Panc1 (cell line): ENCODE results near the gene HBA1. TPM values are rescaled to one million over a fixed set of nuclear protein-coding genes. Genes with fewer than 3 reads are reported as not detected.

Experiments
- ATAC-seq: fragments of 200-7000 bp; cut with Tn5 transposase; 2 replicates; pipeline ENCODE4 v1.9.1; 2020; ENCODE audit warnings: mild to moderate bottlenecking, moderate library complexity
- BruUV-seq: library from RNA; stranded (reverse); fragments of 400-500 nt; replicated peaks from 2 replicates; lab custom pipeline; 2021; lab: Mats Ljungman, UMichigan
- CTCF ChIA-PET: fragments of 300-600 bp; sonication (Branson Sonifier 250); formaldehyde crosslinking; loops from one replicate; lab custom pipeline; 2022; ENCODE audit warnings: antibody characterized with exemption; lab: Charles Lee
- POLR2A ChIA-PET: fragments of 300-600 bp; sonication (Branson Sonifier 250); formaldehyde crosslinking; loops from one replicate; lab custom pipeline; 2022; ENCODE audit warnings: antibody characterized with exemption; lab: Charles Lee
- DNase-seq: peaks from one replicate; pipeline ENCODE4 v3.0.0-alpha.2; 2010; ENCODE audit warnings: low read depth, low spot score
- H3K27ac ChIP-seq: 2 replicates; pipeline ENCODE4 v1.5.1; 2011; ENCODE audit warnings: mild to moderate bottlenecking, low read length, inconsistent platforms
- H3K27me3 ChIP-seq: fragments of 200-500 bp; sonication (Bioruptor generic); 2 replicates; pipeline ENCODE4 v1.6.0; 2014; ENCODE audit warnings: low read length, inconsistent platforms; ENCODE audit not compliant: control insufficient read depth, insufficient read depth
- H3K36me3 ChIP-seq: fragments of 200-500 bp; sonication (Bioruptor generic); 2 replicates; pipeline ENCODE4 v1.5.1; 2014; ENCODE audit warnings: inconsistent platforms, mild to moderate bottlenecking, low read length, moderate library complexity; ENCODE audit not compliant: control insufficient read depth, insufficient read depth
- H3K4me1 ChIP-seq: 2 replicates; pipeline ENCODE4 v1.5.1; 2011; ENCODE audit warnings: inconsistent platforms, mild to moderate bottlenecking, low read length, moderate library complexity; ENCODE audit not compliant: control insufficient read depth, insufficient read depth
- H3K4me3 ChIP-seq, 2 experiments: 2 replicates each; pipeline ENCODE4 v1.5.1; 2011 to 2012; ENCODE audit warnings: low read depth in 2 of 2, low read length in 2 of 2, mild to moderate bottlenecking in 2 of 2, inconsistent platforms in 1 of 2, moderate library complexity in 1 of 2
- H3K9me3 ChIP-seq: fragments of 200-500 bp; sonication (Bioruptor generic); 2 replicates; pipeline ENCODE4 v1.5.1; 2014; ENCODE audit warnings: low read depth, mild to moderate bottlenecking, inconsistent platforms, low read length, moderate library complexity; ENCODE audit not compliant: control insufficient read depth, insufficient read depth
- POLR2AphosphoS5 ChIP-seq: IDR thresholded peaks from 2 replicates; pipeline ENCODE4 v1.6.1; 2012; ENCODE audit warnings: mild to moderate bottlenecking, low read depth, low read length, moderate library complexity
- SIN3A ChIP-seq: IDR thresholded peaks from 2 replicates; pipeline ENCODE4 v1.6.1; 2012; ENCODE audit warnings: low read depth, mild to moderate bottlenecking, low read length, moderate library complexity, borderline replicate concordance; ENCODE audit not compliant: insufficient read depth
- TCF7L2 ChIP-seq: IDR thresholded peaks from 2 replicates; pipeline ENCODE4 v1.6.1; 2011; ENCODE audit warnings: mild to moderate bottlenecking, low read depth, low read length, inconsistent platforms
- in situ Hi-C: cut with HindIII; loops from 2 replicates; pipeline ENCODE4 v1.10.0; 2016; ENCODE audit warnings: low sequenced_read_pairs, low pct_unique_long_range_greater_than_20kb
- intact Hi-C: fragments of 100-400 bp; cut with micrococcal nuclease; formaldehyde crosslinking; loops from one replicate; pipeline ENCODE4 v1.10.0; 2022; ENCODE audit not compliant: unreplicated experiment
- total RNA-seq: library from RNA; stranded (reverse); gene quantifications from one replicate; pipeline ENCODE4 v1.2.1, GENCODE V29; 2021; ENCODE audit not compliant: unreplicated experiment
- TF ChIP-seq, protein P1 (sequence below), 2 experiments: IDR thresholded peaks; 2 replicates each; pipeline ENCODE4 v1.6.1; 2011 to 2012; ENCODE audit warnings: low read depth in 2 of 2, control low read depth in 1 of 2, low read length in 1 of 2, mild to moderate bottlenecking in 1 of 2, moderate library complexity in 1 of 2; ENCODE audit not compliant: insufficient read depth in 1 of 2
- TF ChIP-seq, protein P2 (sequence below): fragments of 450-650 bp; IDR thresholded peaks from 2 replicates; pipeline ENCODE4 v1.5.1; 2017; ENCODE audit warnings: mild to moderate bottlenecking

The HBA1 gene
- total RNA-seq, 1 experiment from 2014 or later = 4.4 TPM

DNA sequence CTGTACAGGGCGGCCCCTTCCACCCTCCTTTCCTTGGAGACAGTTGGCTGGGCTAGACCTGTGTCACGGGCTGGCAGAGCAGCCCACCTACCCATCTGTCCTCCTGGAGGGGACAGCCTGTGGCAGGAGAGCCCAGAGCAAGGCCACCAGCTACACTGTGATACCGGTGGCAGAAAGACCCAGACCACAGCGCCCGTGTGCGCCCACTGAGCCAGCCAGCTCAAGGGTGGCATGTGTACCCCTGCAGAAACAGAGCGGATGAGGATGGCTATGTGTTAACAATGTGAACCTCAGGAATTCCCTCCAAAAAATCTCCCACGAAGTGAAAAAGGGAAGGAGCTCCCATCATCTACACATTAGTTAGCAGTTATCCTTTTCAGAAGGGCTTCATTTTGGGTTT is 10.8 kb downstream of the HBA1 start:
- Histone ChIP-seq H3K4me3 (no peak overlapping the region), H3K27me3 (no peaks in the 10 kb centered on the region), H3K4me1 (no peaks in the 10 kb centered on the region), H3K27ac (no peak overlapping the region), H3K9me3 (no peaks in the 10 kb centered on the region), H3K36me3 (peaks cover 14% of the 10 kb centered on the region)
- TF ChIP-seq TCF7L2 (no peak), SIN3A (no peak), POLR2AphosphoS5 (no peak)
- TF ChIP-seq, protein P1, sequence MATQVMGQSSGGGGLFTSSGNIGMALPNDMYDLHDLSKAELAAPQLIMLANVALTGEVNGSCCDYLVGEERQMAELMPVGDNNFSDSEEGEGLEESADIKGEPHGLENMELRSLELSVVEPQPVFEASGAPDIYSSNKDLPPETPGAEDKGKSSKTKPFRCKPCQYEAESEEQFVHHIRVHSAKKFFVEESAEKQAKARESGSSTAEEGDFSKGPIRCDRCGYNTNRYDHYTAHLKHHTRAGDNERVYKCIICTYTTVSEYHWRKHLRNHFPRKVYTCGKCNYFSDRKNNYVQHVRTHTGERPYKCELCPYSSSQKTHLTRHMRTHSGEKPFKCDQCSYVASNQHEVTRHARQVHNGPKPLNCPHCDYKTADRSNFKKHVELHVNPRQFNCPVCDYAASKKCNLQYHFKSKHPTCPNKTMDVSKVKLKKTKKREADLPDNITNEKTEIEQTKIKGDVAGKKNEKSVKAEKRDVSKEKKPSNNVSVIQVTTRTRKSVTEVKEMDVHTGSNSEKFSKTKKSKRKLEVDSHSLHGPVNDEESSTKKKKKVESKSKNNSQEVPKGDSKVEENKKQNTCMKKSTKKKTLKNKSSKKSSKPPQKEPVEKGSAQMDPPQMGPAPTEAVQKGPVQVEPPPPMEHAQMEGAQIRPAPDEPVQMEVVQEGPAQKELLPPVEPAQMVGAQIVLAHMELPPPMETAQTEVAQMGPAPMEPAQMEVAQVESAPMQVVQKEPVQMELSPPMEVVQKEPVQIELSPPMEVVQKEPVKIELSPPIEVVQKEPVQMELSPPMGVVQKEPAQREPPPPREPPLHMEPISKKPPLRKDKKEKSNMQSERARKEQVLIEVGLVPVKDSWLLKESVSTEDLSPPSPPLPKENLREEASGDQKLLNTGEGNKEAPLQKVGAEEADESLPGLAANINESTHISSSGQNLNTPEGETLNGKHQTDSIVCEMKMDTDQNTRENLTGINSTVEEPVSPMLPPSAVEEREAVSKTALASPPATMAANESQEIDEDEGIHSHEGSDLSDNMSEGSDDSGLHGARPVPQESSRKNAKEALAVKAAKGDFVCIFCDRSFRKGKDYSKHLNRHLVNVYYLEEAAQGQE (IDR thresholded peaks at IDR 0.05; ENCODE audit: insufficient read depth in 1 of 2, low read depth in 2 of 2, low read length in 1 of 2) = no peak
- TF ChIP-seq, protein P2, sequence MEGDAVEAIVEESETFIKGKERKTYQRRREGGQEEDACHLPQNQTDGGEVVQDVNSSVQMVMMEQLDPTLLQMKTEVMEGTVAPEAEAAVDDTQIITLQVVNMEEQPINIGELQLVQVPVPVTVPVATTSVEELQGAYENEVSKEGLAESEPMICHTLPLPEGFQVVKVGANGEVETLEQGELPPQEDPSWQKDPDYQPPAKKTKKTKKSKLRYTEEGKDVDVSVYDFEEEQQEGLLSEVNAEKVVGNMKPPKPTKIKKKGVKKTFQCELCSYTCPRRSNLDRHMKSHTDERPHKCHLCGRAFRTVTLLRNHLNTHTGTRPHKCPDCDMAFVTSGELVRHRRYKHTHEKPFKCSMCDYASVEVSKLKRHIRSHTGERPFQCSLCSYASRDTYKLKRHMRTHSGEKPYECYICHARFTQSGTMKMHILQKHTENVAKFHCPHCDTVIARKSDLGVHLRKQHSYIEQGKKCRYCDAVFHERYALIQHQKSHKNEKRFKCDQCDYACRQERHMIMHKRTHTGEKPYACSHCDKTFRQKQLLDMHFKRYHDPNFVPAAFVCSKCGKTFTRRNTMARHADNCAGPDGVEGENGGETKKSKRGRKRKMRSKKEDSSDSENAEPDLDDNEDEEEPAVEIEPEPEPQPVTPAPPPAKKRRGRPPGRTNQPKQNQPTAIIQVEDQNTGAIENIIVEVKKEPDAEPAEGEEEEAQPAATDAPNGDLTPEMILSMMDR = no peak
- DNase-seq (no peak), ATAC-seq (no peak)
- intact Hi-C loops = no loop called here
- in situ Hi-C loops = no loop called here
- CTCF ChIA-PET = no interaction called here
- POLR2A ChIA-PET = no interaction called here
- BruUV-seq = no TSS peak

DNA sequence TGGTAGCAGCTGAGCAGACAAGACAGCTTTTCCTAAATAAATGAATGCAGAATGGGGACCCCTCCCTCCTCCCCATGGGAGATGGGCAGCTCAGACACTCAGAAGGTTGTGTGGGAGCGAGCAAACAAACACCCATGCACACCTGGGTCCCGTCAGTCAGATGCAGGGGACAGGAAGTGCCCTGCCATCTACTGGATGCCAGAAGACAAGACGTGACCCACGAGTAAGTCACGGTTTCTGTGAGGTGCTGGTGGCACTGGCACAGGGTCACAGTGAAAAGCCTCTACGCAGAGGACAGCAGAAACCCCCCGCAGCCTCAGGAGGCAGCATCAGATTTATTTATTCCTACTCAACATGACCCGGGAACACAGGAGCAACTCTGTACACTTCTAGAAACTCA is 12.2 kb downstream of the HBA1 start:
- CTCF ChIA-PET = no interaction called here
- Histone ChIP-seq H3K4me1 (no peaks in the 10 kb centered on the region), H3K27ac (no peak overlapping the region), H3K36me3 (peaks cover 16% of the 10 kb centered on the region), H3K27me3 (no peaks in the 10 kb centered on the region), H3K9me3 (no peaks in the 10 kb centered on the region), H3K4me3 (no peak overlapping the region)
- DNase-seq = no peak
- TF ChIP-seq, protein P1 (IDR thresholded peaks at IDR 0.05; ENCODE audit: insufficient read depth in 1 of 2, low read depth in 2 of 2, low read length in 1 of 2) = no peak
- TF ChIP-seq POLR2AphosphoS5 (no peak), TCF7L2 (no peak), SIN3A (no peak)
- TF ChIP-seq, protein P2 = no peak
- in situ Hi-C loops (no loop called here), intact Hi-C loops (no loop called here)
- ATAC-seq = peak; percentile 67; the same call in 1 of the 2 replicates
- POLR2A ChIA-PET = no interaction called here
- no TSS peak for BruUV-seq
